ENCODE data around the gene IL19. TPM values are rescaled to one million over a fixed set of nuclear protein-coding genes. Genes with fewer than 3 reads are reported as not detected.

IL19 gene
- total RNA-seq, 1 donor from 2014 or later = not detected

DNA sequence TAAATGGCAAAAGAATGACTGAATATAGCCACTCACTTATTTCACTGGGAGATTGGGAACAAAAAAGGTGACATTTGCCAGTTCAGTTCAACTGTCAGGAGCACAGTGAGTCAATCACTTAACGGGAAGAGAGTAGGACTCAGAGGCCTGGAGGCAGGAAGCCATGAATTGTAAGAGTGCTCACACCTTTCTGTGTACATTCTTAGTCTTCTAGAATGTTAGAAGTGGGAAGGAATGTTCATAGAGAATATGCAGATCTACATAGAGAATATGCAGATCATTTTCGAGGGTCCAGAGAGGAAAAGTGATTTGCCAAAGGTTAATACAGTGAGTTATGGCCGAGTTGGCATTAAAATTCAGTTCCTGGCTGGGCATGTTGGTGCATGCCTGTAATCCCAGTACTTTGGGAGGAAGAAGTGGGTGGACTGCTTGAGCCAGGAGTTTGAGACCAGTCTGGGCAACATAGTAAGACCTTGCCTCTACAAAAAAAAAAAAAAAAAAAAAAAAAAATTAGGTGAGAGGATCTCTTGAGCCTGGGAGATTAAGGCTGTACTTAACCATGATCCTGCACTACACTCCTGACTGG, 103.1 kb downstream of the IL19 start:
- peaks cover 11% of the 10 kb centered on the region for H3K27me3 Mint-ChIP-seq (ENCODE audit: unreplicated experiment)
- H3K27ac Mint-ChIP-seq (ENCODE audit: unreplicated experiment) = no peak overlapping the region
- H3K4me1 Mint-ChIP-seq (ENCODE audit: unreplicated experiment) = no peaks in the 10 kb centered on the region
- TF ChIP-seq, protein P1, sequence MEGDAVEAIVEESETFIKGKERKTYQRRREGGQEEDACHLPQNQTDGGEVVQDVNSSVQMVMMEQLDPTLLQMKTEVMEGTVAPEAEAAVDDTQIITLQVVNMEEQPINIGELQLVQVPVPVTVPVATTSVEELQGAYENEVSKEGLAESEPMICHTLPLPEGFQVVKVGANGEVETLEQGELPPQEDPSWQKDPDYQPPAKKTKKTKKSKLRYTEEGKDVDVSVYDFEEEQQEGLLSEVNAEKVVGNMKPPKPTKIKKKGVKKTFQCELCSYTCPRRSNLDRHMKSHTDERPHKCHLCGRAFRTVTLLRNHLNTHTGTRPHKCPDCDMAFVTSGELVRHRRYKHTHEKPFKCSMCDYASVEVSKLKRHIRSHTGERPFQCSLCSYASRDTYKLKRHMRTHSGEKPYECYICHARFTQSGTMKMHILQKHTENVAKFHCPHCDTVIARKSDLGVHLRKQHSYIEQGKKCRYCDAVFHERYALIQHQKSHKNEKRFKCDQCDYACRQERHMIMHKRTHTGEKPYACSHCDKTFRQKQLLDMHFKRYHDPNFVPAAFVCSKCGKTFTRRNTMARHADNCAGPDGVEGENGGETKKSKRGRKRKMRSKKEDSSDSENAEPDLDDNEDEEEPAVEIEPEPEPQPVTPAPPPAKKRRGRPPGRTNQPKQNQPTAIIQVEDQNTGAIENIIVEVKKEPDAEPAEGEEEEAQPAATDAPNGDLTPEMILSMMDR (IDR thresholded peaks at IDR 0.05) = no peak
- no peaks in the 10 kb centered on the region for H3K36me3 Mint-ChIP-seq (ENCODE audit: unreplicated experiment)
- no peak overlapping the region for H3K4me3 Mint-ChIP-seq (ENCODE audit: unreplicated experiment)
- no peak for DNase-seq (ENCODE audit: extremely low spot score, unreplicated experiment)
- peaks cover 20% of the 10 kb centered on the region for H3K9me3 Mint-ChIP-seq (ENCODE audit: unreplicated experiment)

DNA sequence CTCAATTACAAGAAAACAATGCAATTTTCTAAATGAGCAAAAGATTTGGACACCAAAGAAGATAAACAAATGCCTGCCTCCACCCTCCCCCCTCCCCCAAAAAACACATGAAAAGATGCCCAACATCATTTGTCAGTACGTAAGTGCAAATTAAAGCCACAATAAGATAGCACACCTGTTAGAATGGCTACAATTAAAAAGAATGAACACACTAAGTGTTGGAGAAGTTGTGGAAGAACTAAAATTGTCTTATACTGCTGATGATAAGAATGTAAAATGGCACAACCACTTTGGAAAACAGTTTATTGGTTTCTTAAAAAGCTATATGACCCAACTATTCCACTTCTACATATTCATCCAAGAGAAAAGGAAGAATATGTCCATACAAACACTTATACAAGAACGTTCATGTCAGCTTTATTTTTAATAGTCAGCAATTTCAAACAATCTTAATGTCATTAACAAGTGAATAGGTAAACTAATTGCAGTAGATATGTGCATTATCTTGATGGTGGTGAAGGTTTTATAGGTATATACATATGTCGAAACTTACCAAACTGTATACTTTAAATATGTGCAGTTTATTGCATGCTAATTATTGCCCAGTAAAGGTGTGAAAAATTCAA, 105.3 kb downstream of the IL19 start:
- TF ChIP-seq, protein P1 (IDR thresholded peaks at IDR 0.05) = no peak
- peaks cover 29% of the 10 kb centered on the region for H3K9me3 Mint-ChIP-seq (ENCODE audit: unreplicated experiment)
- H3K27me3 Mint-ChIP-seq (ENCODE audit: unreplicated experiment) = peaks cover 6% of the 10 kb centered on the region
- H3K4me3 Mint-ChIP-seq (ENCODE audit: unreplicated experiment) = no peak overlapping the region
- no peaks in the 10 kb centered on the region for H3K4me1 Mint-ChIP-seq (ENCODE audit: unreplicated experiment)
- no peak overlapping the region for H3K27ac Mint-ChIP-seq (ENCODE audit: unreplicated experiment)
- DNase-seq (ENCODE audit: extremely low spot score, unreplicated experiment) = no peak
- H3K36me3 Mint-ChIP-seq (ENCODE audit: unreplicated experiment) = no peaks in the 10 kb centered on the region

DNA sequence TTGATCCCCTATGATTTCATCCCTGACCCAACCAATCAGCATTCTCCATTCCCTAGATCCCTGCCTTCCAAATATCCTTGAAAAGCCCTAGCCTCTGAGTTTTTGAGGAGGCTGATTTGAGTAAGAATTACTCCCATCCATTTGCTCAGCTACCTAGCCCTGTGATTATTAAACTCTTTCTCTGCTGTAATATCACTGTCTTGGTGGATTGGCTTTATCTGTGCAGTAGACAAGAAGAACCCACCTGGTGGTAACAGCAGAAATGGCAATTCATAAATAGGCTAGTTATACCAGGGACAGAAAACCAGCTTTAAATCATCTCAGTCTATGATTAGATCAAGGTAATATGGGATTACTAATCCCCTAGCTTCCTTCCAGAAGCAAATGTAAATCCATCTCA, 107.9 kb downstream of the IL19 start:
- Mint-ChIP-seq H3K4me3 (ENCODE audit: unreplicated experiment) (no peak overlapping the region), H3K36me3 (ENCODE audit: unreplicated experiment) (no peaks in the 10 kb centered on the region), H3K27me3 (ENCODE audit: unreplicated experiment) (peaks cover 8% of the 10 kb centered on the region), H3K27ac (ENCODE audit: unreplicated experiment) (no peak overlapping the region), H3K9me3 (ENCODE audit: unreplicated experiment) (peaks cover 29% of the 10 kb centered on the region), H3K4me1 (ENCODE audit: unreplicated experiment) (no peaks in the 10 kb centered on the region)
- DNase-seq (ENCODE audit: extremely low spot score, unreplicated experiment) = no peak
- TF ChIP-seq, protein P1 (IDR thresholded peaks at IDR 0.05) = no peak

DNA sequence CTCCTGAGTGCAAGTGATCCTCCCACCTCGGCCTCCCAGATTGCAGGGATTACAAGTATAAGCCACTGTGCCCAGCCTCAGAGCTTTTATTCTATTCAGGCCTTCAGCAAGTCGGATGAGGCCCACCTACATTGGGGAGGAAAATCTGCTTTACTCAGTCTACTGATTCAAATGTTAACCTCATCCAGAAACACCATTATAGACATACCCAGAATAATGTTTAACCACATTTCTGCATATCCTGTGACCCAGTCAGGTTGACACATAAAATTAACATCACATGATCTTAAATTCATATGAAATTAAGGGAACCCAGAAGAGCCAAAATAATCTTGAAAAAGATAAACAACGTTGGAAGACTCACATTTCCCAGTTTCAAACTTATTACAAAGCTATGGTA, 109.7 kb downstream of the IL19 start:
- no peaks in the 10 kb centered on the region for H3K4me1 Mint-ChIP-seq (ENCODE audit: unreplicated experiment)
- H3K36me3 Mint-ChIP-seq (ENCODE audit: unreplicated experiment) = no peaks in the 10 kb centered on the region
- H3K9me3 Mint-ChIP-seq (ENCODE audit: unreplicated experiment) = peaks cover 25% of the 10 kb centered on the region
- H3K27ac Mint-ChIP-seq (ENCODE audit: unreplicated experiment) = no peak overlapping the region
- DNase-seq (ENCODE audit: extremely low spot score, unreplicated experiment) = peak; percentile 17
- H3K27me3 Mint-ChIP-seq (ENCODE audit: unreplicated experiment) = peaks cover 11% of the 10 kb centered on the region
- H3K4me3 Mint-ChIP-seq (ENCODE audit: unreplicated experiment) = no peak overlapping the region
- TF ChIP-seq, protein P1 (IDR thresholded peaks at IDR 0.05) = no peak

DNA sequence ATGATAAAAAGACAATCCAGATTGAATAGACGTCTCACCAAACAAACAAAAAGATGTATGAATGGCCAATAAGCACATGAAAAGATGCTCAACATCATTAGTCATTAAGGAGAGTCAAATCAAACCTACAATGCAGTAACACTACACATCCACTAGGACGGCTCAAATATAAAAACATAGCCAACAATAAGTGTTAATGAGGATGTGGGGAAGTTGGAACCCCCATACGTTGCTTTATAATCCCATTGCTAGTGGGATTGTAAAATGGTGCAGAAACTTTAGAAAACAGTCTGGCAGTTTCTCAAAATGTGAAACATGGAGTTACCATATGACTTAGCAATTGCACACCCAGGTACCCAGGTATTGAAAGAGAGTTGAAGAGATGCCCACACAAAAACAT, 112.0 kb downstream of the IL19 start:
- Mint-ChIP-seq H3K4me1 (ENCODE audit: unreplicated experiment) (no peaks in the 10 kb centered on the region), H3K4me3 (ENCODE audit: unreplicated experiment) (no peak overlapping the region), H3K27ac (ENCODE audit: unreplicated experiment) (no peak overlapping the region), H3K36me3 (ENCODE audit: unreplicated experiment) (no peaks in the 10 kb centered on the region), H3K9me3 (ENCODE audit: unreplicated experiment) (peaks cover 11% of the 10 kb centered on the region), H3K27me3 (ENCODE audit: unreplicated experiment) (peaks cover 20% of the 10 kb centered on the region)
- no peak for DNase-seq (ENCODE audit: extremely low spot score, unreplicated experiment)
- TF ChIP-seq, protein P1 (IDR thresholded peaks at IDR 0.05) = no peak
